GM18867 (cell line): ENCODE results near the gene CHAD.
"Not testable (repeated sequence)": the region's sequence is repeated elsewhere in the genome, so short reads cannot be mapped to it uniquely, and the experiment has no call there.

Experiments used
- ATAC-seq: cut with Tn5 transposase; IDR thresholded peaks from one replicate; pipeline ENCODE4 v1.9.1; 2021; ENCODE audit warnings: mild to moderate bottlenecking, moderate library complexity; ENCODE audit not compliant: unreplicated experiment

Gene CHAD

GRCh38 chr17:50475775-50476544 lies 7.3 kb upstream of the CHAD start:
- not testable (repeated sequence) for ATAC-seq

GRCh38 chr17:50475362-50475761 lies 6.7 kb upstream of the CHAD start:
- ATAC-seq = no peak

- no peak for ATAC-seq
Measured at GRCh38 chr17:50474523-50474922, 5.8 kb upstream of the CHAD start.

- no peak for ATAC-seq
Measured at GRCh38 chr17:50473901-50474300, 5.2 kb upstream of the CHAD start.

- not testable (repeated sequence) for ATAC-seq
Measured at GRCh38 chr17:50472761-50473161, 4.1 kb upstream of the CHAD start.

GRCh38 chr17:50472286-50472685 lies 3.6 kb upstream of the CHAD start:
- no peak for ATAC-seq

GRCh38 chr17:50471009-50471905 lies 2.6 kb upstream of the CHAD start:
- no peak for ATAC-seq

GRCh38 chr17:50470426-50470825 lies 1.7 kb upstream of the CHAD start:
- ATAC-seq = no peak

- no peak for ATAC-seq
Measured at GRCh38 chr17:50469671-50470305, 1.1 kb upstream of the CHAD start.

- no peak for ATAC-seq
Measured at GRCh38 chr17:50469208-50469605, 527 bp upstream of the CHAD start.

GRCh38 chr17:50467855-50468303 lies 801 bp downstream of the CHAD start:
- no peak for ATAC-seq

- no peak for ATAC-seq
Measured at GRCh38 chr17:50467114-50467854, 1.4 kb downstream of the CHAD start.

- no peak for ATAC-seq
Measured at GRCh38 chr17:50466371-50467113, 2.1 kb downstream of the CHAD start.

- no peak for ATAC-seq
Measured at GRCh38 chr17:50465635-50466034, 3.0 kb downstream of the CHAD start.

GRCh38 chr17:50465171-50465570 lies 3.5 kb downstream of the CHAD start:
- ATAC-seq = no peak

GRCh38 chr17:50464736-50465135 lies 3.9 kb downstream of the CHAD start:
- no peak for ATAC-seq

GRCh38 chr17:50464121-50464520 lies 4.6 kb downstream of the CHAD start:
- ATAC-seq = no peak

- ATAC-seq = no peak
Measured at GRCh38 chr17:50462446-50462845, 6.2 kb downstream of the CHAD start.

GRCh38 chr17:50461550-50462132 lies 7.0 kb downstream of the CHAD start:
- ATAC-seq = no peak
